ENCODE data around the gene ALAS2. TPM values are rescaled to one million over a fixed set of nuclear protein-coding genes. Genes with fewer than 3 reads are reported as not detected.

Gene ALAS2
- total and polyA plus RNA-seq, 4 donors, result 0.21 to 1,807 TPM; not detected in 2

DNA sequence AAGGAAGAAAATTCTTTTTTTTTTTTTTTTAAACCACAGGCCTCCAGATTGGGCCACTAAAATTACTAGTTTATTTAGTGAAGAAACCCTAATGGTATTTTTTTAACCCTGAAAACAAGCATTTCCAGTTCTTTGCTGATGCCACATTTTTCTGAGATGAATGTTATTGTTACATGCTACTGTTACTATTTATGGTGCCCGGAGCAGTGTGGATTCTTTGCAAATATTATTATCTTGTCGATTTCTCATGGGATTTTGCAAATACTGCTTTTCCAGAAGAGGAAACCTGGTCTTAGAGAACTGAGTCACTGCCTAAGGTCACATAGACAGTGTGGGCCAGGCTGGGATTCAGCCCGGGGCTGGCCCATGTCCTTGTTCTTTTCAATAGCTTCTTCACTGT is 8.7 kb upstream of the ALAS2 start:
- Histone ChIP-seq H3K36me3 (ENCODE audit: control insufficient read depth in 4 of 4, insufficient read depth in 3 of 4, low read depth in 1 of 4, low read length in 3 of 4) (no peaks in the 10 kb centered on the region), H3K27me3 (ENCODE audit: control insufficient read depth in 4 of 4, insufficient read depth in 4 of 4, low read length in 3 of 4) (no peaks in the 10 kb centered on the region), H3K4me3 (ENCODE audit: low read depth in 1 of 3, low read length in 3 of 3) (no peak overlapping the region), H3K9me3 (ENCODE audit: control insufficient read depth in 4 of 4, low read length in 3 of 4) (no peaks in the 10 kb centered on the region), H3K4me1 (ENCODE audit: control insufficient read depth in 4 of 4, insufficient read depth in 4 of 4, low read length in 3 of 4) (no peaks in the 10 kb centered on the region), H3K9ac (ENCODE audit: low read depth in 1 of 2, low read length in 2 of 2) (no peak overlapping the region), H3K27ac (ENCODE audit: low read depth in 1 of 2, low read length in 2 of 2) (no peak overlapping the region)
- 85% methylated on average over 3 of the region's 3 CpGs for WGBS
- no peak for DNase-seq (ENCODE audit: low spot score)
- TF ChIP-seq RAD21 (IDR thresholded peaks at IDR 0.05) (no peak), RXRA (IDR thresholded peaks at IDR 0.05) (no peak), FOXA1 (IDR thresholded peaks at IDR 0.05) (no peak), GABPA (IDR thresholded peaks at IDR 0.05 in 1 of 2, conservative IDR thresholded peaks at IDR 0.05 in 1 of 2) (no peak), SP1 (IDR thresholded peaks at IDR 0.05) (no peak), FOXA2 (IDR thresholded peaks at IDR 0.05) (no peak), JUND (IDR thresholded peaks at IDR 0.05) (no peak), EGR1 (IDR thresholded peaks at IDR 0.05; ENCODE audit: low read depth in 2 of 2) (no peak)
- TF ChIP-seq, protein P1, sequence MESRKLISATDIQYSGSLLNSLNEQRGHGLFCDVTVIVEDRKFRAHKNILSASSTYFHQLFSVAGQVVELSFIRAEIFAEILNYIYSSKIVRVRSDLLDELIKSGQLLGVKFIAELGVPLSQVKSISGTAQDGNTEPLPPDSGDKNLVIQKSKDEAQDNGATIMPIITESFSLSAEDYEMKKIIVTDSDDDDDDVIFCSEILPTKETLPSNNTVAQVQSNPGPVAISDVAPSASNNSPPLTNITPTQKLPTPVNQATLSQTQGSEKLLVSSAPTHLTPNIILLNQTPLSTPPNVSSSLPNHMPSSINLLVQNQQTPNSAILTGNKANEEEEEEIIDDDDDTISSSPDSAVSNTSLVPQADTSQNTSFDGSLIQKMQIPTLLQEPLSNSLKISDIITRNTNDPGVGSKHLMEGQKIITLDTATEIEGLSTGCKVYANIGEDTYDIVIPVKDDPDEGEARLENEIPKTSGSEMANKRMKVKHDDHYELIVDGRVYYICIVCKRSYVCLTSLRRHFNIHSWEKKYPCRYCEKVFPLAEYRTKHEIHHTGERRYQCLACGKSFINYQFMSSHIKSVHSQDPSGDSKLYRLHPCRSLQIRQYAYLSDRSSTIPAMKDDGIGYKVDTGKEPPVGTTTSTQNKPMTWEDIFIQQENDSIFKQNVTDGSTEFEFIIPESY (IDR thresholded peaks at IDR 0.05), result no peak
- TF ChIP-seq, protein P2, sequence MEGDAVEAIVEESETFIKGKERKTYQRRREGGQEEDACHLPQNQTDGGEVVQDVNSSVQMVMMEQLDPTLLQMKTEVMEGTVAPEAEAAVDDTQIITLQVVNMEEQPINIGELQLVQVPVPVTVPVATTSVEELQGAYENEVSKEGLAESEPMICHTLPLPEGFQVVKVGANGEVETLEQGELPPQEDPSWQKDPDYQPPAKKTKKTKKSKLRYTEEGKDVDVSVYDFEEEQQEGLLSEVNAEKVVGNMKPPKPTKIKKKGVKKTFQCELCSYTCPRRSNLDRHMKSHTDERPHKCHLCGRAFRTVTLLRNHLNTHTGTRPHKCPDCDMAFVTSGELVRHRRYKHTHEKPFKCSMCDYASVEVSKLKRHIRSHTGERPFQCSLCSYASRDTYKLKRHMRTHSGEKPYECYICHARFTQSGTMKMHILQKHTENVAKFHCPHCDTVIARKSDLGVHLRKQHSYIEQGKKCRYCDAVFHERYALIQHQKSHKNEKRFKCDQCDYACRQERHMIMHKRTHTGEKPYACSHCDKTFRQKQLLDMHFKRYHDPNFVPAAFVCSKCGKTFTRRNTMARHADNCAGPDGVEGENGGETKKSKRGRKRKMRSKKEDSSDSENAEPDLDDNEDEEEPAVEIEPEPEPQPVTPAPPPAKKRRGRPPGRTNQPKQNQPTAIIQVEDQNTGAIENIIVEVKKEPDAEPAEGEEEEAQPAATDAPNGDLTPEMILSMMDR (IDR thresholded peaks at IDR 0.05; ENCODE audit: low read depth, low read length, missing input control), result no peak

DNA sequence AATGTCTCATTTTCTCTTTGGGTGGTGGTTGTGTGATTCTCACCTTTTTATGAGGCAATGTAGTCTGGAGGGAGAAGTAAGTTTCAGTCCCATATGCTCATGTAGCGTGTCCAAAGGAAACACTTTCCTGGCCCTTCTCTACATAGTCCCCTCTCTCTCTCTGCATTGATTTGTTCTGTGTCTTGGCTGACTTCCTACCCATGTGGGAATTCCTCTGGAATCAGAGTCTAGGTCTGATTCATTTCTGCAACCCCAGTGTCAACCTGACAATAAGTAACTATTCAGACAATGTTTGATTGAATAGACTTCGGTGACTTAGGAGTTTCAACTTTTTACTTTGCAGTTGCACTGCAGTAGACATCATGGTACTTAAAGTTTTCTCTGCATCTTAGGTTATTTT is 2.7 kb upstream of the ALAS2 start:
- Histone ChIP-seq H3K4me3 (ENCODE audit: low read depth in 1 of 3, low read length in 3 of 3) (no peak overlapping the region), H3K9ac (ENCODE audit: low read depth in 1 of 2, low read length in 2 of 2) (no peak overlapping the region)
- TF ChIP-seq, protein P3, sequence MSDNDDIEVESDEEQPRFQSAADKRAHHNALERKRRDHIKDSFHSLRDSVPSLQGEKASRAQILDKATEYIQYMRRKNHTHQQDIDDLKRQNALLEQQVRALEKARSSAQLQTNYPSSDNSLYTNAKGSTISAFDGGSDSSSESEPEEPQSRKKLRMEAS (IDR thresholded peaks at IDR 0.05), result no peak
- TF ChIP-seq, protein P1 (IDR thresholded peaks at IDR 0.05), result no peak
- TF ChIP-seq TAF1 (conservative IDR thresholded peaks at IDR 0.05) (no peak), YY1 (IDR thresholded peaks at IDR 0.05) (no peak), HNF4G (IDR thresholded peaks at IDR 0.05) (no peak), GABPA (IDR thresholded peaks at IDR 0.05 in 1 of 2, conservative IDR thresholded peaks at IDR 0.05 in 1 of 2) (no peak), RXRA (IDR thresholded peaks at IDR 0.05) (peak in 1 of 2 donors; percentile 22), JUND (IDR thresholded peaks at IDR 0.05) (no peak), EGR1 (IDR thresholded peaks at IDR 0.05; ENCODE audit: low read depth in 2 of 2) (no peak), FOXA1 (IDR thresholded peaks at IDR 0.05) (no peak), SP1 (IDR thresholded peaks at IDR 0.05) (peak; percentile 21), NR2F2 (IDR thresholded peaks at IDR 0.05) (no peak), HNF4A (conservative IDR thresholded peaks at IDR 0.05) (peak; percentile 30 to 34), FOXA2 (IDR thresholded peaks at IDR 0.05) (no peak)
- TF ChIP-seq, protein P2 (IDR thresholded peaks at IDR 0.05; ENCODE audit: low read depth, low read length, missing input control), result no peak
- TF ChIP-seq, protein P4, sequence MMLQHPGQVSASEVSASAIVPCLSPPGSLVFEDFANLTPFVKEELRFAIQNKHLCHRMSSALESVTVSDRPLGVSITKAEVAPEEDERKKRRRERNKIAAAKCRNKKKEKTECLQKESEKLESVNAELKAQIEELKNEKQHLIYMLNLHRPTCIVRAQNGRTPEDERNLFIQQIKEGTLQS (IDR thresholded peaks at IDR 0.05), result no peak

More for the DNA sequence above, 2.7 kb upstream of the ALAS2 start:
- WGBS, result 37% methylated on average over 2 of the region's 2 CpGs
- no peak for DNase-seq (ENCODE audit: low spot score)
- Histone ChIP-seq H3K36me3 (ENCODE audit: control insufficient read depth in 4 of 4, insufficient read depth in 3 of 4, low read depth in 1 of 4, low read length in 3 of 4) (no peaks in the 10 kb centered on the region), H3K4me1 (ENCODE audit: control insufficient read depth in 4 of 4, insufficient read depth in 4 of 4, low read length in 3 of 4) (peaks cover 0 to 4% (median 0%) of the 10 kb centered on the region in 4 donors), H3K27me3 (ENCODE audit: control insufficient read depth in 4 of 4, insufficient read depth in 4 of 4, low read length in 3 of 4) (no peaks in the 10 kb centered on the region), H3K27ac (ENCODE audit: low read depth in 1 of 2, low read length in 2 of 2) (no peak overlapping the region), H3K9me3 (ENCODE audit: control insufficient read depth in 4 of 4, low read length in 3 of 4) (no peaks in the 10 kb centered on the region)
